Measurements from ENCODE around the gene FAM149B1. TPM values are rescaled to one million over a fixed set of nuclear protein-coding genes. Genes with fewer than 3 reads are reported as not detected.

Gene FAM149B1
- total and polyA plus RNA-seq, 10 of the 15 experiments (the other 5 are each of a cell fraction or from before 2014, with no cell fraction given) = 6.6 to 20.9 (median 11.2) TPM

DNA sequence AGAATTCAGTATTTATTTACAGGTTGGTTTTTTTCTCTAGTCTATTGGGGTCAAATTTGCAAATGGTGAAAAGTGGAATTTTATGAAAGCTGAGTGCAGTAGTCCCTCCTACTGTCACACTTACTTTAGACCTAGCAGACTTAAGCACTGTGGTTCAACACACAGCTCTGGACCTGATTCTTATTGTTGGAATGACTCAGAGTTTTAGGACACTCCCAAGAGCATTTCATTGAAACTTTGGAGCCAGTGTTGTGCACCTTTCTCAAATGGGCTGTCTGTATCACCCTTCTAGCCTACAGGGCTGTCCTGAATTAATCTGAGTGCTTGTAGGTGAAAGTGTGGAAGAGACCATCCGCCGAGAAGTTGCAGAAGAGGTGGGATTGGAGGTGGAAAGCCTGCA is 41.6 kb upstream of the FAM149B1 start:
- intact Hi-C loops (cut with micrococcal nuclease; ENCODE audit: unreplicated experiment) (no loop called here), in situ Hi-C loops (cut with MboI) (no loop called here)
- ChIA-PET RAD21 (ENCODE audit: unreplicated experiment) (no interaction called here), CTCF (interaction anchor here (0.6 kb wide), 1 partner anchor 39 kb away, joined by 3 read pairs; no protein-coding TSS in a partner anchor), SMC1A (ENCODE audit: uncharacterized antibody, unreplicated experiment) (interaction anchor here (1.1 to 1.3 kb wide), 2 partner anchors 31 to 36 kb away, joined by 3 read pairs; no protein-coding TSS in a partner anchor), POLR2A (interaction anchor here (0.6 kb wide), 1 partner anchor 770 kb away, joined by 3 read pairs; no protein-coding TSS in a partner anchor)
- Histone ChIP-seq H3K9ac (ENCODE audit: control insufficient read depth, insufficient read depth, low read length) (no peak overlapping the region), H3K36me3 (ENCODE audit: control insufficient read depth in 2 of 2, insufficient read depth in 2 of 2, low read length in 1 of 2) (peaks cover 2 to 9% of the 10 kb centered on the region in 2 experiments; a peak in 3 of 4 replicates), H3K9me3 (replicated peaks; ENCODE audit: control insufficient read depth, insufficient read depth, low read length) (no peaks in the 10 kb centered on the region), H3K4me3 (no peak overlapping the region), H3K79me2 (ENCODE audit: control insufficient read depth, insufficient read depth, low read length) (no peaks in the 10 kb centered on the region), H3K27me3 (replicated peaks in 1 of 2; ENCODE audit: control insufficient read depth in 2 of 2, insufficient read depth in 2 of 2, low read length in 1 of 2) (no peaks in the 10 kb centered on the region), H2AFZ (ENCODE audit: control insufficient read depth, low read depth, low read length) (no peak overlapping the region), H4K20me1 (ENCODE audit: control insufficient read depth, insufficient read depth) (no peaks in the 10 kb centered on the region), H3K4me1 (ENCODE audit: control insufficient read depth, insufficient read depth, low read length) (no peaks in the 10 kb centered on the region), H3K27ac (ENCODE audit: control insufficient read depth, insufficient read depth) (no peak overlapping the region), H3K4me2 (ENCODE audit: control insufficient read depth, insufficient read depth) (no peak overlapping the region)
- no peak for FAIRE-seq
- ATAC-seq = no peak
- no peak for DNase-seq (ENCODE audit: low read depth, low spot score)
- TF ChIP-seq, protein P1, sequence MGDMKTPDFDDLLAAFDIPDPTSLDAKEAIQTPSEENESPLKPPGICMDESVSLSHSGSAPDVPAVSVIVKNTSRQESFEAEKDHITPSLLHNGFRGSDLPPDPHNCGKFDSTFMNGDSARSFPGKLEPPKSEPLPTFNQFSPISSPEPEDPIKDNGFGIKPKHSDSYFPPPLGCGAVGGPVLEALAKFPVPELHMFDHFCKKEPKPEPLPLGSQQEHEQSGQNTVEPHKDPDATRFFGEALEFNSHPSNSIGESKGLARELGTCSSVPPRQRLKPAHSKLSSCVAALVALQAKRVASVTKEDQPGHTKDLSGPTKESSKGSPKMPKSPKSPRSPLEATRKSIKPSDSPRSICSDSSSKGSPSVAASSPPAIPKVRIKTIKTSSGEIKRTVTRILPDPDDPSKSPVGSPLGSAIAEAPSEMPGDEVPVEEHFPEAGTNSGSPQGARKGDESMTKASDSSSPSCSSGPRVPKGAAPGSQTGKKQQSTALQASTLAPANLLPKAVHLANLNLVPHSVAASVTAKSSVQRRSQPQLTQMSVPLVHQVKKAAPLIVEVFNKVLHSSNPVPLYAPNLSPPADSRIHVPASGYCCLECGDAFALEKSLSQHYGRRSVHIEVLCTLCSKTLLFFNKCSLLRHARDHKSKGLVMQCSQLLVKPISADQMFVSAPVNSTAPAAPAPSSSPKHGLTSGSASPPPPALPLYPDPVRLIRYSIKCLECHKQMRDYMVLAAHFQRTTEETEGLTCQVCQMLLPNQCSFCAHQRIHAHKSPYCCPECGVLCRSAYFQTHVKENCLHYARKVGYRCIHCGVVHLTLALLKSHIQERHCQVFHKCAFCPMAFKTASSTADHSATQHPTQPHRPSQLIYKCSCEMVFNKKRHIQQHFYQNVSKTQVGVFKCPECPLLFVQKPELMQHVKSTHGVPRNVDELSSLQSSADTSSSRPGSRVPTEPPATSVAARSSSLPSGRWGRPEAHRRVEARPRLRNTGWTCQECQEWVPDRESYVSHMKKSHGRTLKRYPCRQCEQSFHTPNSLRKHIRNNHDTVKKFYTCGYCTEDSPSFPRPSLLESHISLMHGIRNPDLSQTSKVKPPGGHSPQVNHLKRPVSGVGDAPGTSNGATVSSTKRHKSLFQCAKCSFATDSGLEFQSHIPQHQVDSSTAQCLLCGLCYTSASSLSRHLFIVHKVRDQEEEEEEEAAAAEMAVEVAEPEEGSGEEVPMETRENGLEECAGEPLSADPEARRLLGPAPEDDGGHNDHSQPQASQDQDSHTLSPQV (IDR thresholded peaks at IDR 0.05) = no peak
- TF ChIP-seq, protein P2, sequence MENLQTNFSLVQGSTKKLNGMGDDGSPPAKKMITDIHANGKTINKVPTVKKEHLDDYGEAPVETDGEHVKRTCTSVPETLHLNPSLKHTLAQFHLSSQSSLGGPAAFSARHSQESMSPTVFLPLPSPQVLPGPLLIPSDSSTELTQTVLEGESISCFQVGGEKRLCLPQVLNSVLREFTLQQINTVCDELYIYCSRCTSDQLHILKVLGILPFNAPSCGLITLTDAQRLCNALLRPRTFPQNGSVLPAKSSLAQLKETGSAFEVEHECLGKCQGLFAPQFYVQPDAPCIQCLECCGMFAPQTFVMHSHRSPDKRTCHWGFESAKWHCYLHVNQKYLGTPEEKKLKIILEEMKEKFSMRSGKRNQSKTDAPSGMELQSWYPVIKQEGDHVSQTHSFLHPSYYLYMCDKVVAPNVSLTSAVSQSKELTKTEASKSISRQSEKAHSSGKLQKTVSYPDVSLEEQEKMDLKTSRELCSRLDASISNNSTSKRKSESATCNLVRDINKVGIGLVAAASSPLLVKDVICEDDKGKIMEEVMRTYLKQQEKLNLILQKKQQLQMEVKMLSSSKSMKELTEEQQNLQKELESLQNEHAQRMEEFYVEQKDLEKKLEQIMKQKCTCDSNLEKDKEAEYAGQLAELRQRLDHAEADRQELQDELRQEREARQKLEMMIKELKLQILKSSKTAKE (IDR thresholded peaks at IDR 0.05; ENCODE audit: low read depth, poor library complexity, severe bottlenecking) = no peak
- TF ChIP-seq ZNF207 (IDR thresholded peaks at IDR 0.05; ENCODE audit: borderline replicate concordance) (no peak), STAT3 (IDR thresholded peaks at IDR 0.05; ENCODE audit: low read depth, low read length) (no peak), EGR1 (IDR thresholded peaks at IDR 0.05; ENCODE audit: borderline replicate concordance in 1 of 2, low read depth in 2 of 2, low read length in 2 of 2) (no peak), NFYA (IDR thresholded peaks at IDR 0.05; ENCODE audit: borderline replicate concordance, low read depth, low read length) (no peak), SUZ12 (IDR thresholded peaks at IDR 0.05; ENCODE audit: unreplicated experiment) (no peak), BRCA1 (IDR thresholded peaks at IDR 0.05; ENCODE audit: low read depth, low read length) (no peak), GABPA (IDR thresholded peaks at IDR 0.05; ENCODE audit: low read depth) (no peak), FOXK2 (IDR thresholded peaks at IDR 0.05) (no peak)
- TF ChIP-seq, protein P3, sequence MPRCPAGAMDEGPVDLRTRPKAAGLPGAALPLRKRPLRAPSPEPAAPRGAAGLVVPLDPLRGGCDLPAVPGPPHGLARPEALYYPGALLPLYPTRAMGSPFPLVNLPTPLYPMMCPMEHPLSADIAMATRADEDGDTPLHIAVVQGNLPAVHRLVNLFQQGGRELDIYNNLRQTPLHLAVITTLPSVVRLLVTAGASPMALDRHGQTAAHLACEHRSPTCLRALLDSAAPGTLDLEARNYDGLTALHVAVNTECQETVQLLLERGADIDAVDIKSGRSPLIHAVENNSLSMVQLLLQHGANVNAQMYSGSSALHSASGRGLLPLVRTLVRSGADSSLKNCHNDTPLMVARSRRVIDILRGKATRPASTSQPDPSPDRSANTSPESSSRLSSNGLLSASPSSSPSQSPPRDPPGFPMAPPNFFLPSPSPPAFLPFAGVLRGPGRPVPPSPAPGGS (IDR thresholded peaks at IDR 0.05; ENCODE audit: borderline replicate concordance, insufficient read depth, low read depth, low read length, poor library complexity, severe bottlenecking) = no peak
- no TSS peak for BruUV-seq (replicated peaks)
- WGBS (ENCODE audit: insufficient coverage, insufficient replicate concordance, low lambda C conversion rate, missing lambda C conversion rate) = 100% methylated on average over 2 of the region's 2 CpGs
